GM21515 (cell line): ENCODE results near the gene KCNK7.

Source experiments
- ATAC-seq: cut with Tn5 transposase; IDR thresholded peaks from one replicate; pipeline ENCODE4 v1.9.1; 2021; ENCODE audit not compliant: unreplicated experiment

The KCNK7 gene

DNA sequence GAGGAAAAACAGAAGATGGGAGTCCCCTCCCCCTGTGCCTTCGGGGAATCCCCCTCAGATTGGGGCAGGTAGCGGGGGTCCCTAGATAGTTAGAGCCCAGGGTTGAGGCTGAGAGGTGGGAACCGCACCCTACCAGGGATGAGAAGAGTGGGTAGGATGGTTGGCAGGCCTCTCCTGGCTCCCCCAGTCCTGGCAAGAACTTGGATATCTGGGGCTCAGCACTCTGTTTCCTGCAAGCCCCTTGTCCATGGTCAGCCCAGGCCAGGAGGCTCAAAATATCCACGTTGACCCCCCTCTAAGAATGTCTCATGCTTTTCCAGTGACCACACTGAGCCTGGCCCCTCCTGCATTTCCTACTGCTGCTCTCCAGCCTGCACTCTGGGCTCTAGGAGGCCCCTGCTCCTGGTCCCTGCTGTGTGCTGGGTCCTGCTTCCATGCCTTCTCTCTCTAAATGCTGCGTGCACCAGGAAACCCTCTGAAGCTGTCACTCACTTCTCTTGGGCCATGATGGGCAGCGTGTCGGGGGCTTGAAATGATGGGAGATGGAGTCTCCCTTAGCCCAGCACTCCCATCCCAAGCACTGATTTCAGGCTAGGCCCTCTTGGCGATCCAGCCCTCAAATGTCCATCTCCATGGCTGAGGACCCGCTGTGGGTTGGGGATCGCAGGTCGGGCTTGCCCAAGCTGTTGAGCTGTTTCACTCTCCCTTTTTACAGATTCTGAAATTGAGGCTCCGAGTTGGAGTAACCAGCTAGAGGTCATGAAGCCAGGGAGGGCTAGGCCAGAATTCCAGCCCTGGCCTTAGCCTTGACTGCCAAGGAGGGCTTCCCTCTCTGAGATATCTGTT, 16.4 kb upstream of the KCNK7 start:
- no peak for ATAC-seq

DNA sequence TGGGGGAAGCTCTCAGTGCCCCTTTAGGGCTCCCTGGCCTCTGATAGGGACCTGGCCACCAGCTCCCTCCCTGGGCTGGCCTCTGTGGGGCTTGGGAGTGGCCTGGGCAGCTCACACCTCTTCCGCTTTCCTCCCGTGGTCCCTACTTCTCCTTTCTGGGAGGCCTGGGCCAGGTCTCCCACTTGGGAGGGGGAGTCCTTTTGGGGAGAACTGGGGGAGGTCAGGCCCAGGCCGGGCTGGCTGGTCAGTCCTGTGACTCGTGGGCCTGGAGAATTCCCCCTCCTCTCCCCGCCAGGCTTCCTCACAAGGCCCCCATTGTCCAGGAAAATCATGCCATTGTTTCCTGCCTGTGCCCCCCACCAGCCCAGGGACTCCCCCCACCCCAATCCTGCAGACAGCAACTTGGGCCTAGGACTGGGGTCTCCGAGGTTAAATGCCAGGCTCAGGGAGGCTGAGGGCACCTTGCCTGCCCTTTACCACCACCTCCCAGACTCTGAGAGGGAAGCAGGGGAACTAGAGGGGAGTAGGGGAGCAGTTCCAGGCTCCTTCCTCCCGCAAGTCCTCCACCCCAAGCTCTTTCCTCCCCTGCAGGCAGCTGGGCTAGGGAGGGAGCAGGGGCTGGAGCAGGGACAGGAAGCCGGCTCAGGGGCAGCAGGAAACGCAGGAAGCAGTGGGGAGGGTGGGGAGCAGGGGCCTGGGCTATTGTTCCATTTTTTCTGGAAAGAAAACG, 15.6 kb upstream of the KCNK7 start:
- no peak for ATAC-seq

DNA sequence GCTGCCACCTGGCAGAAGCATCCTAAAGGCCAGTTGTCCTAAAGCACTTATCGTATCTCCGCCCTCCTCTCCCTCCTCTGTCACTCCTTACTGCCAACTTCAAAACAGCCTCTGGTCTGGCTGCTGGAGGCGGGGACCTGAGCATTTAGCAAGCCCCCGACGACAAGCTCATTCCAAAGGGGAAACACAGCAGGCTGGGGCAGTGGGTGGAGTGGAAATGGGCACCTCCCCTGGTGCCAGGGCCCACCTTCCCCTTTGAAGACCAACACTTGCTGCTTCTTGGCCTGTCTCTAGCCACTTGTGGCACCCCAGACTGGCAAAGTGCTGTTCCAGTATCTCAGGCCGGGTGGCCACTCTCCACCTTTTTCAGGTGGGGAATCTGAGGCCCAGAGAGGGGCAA, 14.8 kb upstream of the KCNK7 start:
- ATAC-seq, result no peak

DNA sequence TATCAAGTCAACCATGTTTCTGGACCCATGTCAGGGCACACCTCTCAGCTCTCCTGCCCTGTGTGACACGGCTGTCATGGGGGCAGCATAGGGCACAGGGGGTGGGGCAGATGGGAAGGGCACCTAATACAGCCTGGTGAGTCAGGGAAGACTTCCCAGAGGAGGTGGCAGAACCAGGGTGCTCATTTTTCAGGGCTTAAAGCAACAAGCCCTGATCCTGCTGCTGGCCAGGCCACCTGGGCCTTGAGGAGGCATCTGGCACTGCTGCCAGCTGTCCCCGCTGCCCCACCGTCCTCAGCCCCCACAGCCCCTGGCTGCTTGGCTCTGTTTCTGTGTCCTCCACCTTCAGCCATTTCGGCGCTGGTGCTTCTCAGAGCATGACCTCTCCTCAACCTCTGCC, 14.1 kb upstream of the KCNK7 start:
- no peak for ATAC-seq

DNA sequence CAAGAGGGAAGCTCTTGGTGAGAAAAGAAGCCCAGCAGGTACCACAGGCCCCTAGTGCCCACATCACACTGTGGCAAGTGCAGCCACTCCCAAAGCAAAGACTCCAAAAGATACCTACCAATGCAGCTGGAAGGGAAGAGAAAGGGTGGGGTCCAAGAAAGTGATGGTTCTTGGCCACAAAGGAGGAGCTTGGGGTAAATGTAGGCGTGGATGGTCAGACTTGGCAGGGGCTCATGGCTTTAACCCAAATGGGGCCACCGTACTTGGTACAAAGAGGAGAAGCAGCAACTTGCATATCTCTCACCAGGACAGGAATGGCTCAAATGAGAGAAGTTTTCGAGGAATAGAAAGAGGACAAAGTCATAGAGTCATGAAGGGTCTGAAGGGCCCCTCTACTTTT, 13.6 kb upstream of the KCNK7 start:
- no peak for ATAC-seq

DNA sequence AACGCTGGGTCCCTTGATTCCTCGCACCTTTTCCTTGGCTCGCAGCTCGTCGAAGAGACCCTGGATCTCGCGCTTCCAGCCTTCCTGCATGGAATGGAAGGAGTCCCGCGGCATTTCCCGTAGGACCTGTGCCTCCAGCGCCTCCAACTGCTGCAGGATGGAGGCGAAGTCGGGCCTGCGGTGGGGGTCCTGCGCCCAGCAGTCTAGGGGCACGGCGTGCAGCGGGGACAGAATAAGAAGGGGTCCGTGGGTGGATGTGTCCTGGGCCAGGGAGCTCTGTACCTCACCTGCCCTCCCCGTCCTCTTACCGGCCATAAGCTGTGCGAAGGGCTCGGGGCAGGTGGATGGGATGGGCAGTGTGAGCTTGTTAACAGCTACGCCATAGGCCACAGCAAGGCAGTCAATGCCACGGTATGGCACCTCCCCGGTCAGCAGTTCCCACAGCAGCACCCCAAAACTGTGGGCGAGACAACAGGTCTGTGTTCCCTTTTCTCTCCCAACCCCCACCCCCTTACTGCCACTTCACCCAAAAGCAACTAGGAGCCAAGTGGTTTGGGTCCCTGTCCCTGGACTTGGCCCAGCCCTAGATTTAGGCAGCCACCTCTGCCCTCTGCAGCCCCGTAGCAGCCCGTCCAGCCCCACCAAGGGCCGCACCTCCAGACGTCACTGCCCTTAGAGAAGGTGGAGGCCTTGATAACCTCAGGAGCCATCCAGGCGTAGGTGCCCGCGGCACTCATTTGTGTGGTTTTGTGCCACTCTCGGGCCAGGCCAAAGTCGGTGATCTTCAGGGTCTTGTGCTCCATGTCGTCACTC, 12.2 kb upstream of the KCNK7 start:
- ATAC-seq, result no peak

DNA sequence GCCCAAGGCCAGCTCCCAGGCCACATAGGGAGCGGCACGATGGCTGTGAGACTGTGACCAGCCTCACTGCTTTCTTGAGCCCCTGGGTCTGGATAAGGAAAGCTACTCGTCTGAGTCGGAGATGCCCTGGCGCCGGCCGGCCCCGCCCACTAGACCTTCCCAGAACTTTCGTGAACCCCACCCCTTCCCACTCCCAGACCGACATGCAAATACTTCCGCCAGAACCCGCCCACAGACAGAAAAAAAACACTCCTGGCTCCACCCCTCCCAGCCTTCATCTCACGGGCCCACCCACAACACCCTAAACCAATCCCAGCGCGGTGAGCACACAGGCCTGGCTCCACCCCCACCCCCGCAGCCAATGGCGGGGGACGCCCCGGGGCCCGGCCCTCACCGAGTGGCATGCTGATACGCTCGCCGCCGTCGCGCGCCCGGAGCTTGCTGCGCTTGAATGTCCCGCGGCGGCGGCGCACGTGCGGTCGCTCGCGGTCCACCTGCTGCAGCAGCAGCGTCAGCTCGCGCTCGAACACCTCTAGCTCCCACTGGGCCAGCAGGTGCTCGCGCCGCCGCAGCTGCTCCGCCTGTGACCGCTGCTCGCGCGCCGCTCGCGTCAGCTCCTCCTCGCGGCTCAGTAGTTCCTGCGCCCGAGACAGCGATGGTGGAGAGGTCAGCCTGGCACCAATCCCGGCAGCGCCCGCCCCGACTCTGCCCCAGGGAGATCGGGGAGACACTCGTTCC, 11.4 kb upstream of the KCNK7 start:
- ATAC-seq, result no peak

DNA sequence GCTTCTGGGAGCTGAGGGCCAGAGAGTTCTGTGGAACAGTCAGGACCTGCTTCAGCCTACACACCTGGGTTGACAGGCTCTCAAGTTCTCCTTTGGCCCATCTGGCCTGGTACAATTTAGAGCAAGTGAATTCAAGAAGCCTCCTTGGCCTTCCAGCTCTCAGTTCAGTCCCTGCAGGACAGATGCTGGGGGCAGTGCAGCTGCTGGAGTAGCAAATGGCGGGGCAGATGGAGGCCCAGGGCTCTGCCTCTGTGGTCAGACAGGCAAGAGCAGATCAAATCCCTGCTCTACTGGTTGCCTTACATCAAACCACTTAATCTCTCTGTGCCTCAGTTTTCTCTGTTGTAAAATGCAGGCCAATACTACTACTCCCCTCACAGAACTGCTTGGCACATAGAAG, 8.7 kb upstream of the KCNK7 start:
- no peak for ATAC-seq

DNA sequence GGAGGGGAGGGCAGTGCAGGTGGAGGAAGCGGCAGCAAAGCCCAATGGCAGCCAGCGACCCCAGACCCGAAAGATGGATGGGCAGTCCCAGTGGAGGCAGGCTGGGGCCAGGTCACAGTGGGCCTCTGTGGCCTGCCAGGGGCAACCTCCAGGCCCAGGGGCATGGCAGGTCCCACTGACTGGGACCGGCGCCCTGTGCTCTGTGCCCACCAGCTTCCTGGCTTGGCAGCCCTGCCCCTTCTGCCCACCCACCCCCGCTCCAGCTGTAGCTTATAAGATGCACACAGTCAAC, 4.3 kb upstream of the KCNK7 start:
- ATAC-seq, result no peak

DNA sequence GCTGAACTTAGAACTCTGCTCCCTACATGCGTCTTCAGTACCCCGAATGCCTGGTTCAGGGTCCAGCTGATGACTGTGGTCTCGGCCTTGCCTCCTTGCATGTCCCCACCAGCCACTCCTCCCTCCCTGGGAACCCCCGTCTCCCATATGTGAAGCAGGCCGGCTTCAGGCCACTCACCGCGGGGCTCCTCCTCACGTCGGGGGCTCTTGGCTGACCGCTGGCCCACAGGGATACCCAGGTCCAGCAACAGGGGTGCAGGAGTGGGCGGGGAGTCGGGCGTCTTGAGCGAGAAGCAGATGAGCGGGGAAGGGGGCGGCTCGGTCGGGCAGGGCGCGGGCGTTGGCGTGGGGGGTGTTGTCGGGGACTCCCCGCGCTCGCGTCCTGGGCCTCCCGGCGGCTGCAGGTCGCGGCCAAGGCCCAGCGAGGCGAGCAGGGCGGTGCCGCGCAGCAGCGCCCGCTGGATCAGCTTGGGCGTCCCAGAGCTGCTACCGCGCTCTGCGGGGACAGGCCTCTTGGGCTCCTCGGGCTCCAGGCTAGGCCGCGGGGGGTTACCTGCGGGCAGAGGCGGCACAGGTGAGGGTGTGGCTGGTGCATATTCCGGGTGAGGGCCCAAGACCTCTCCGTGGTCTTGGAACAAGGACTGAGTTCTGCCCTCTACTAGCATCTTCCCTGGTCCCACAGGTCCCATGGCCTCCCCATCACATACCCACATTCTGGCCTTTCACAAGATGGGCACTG, 3.8 kb upstream of the KCNK7 start:
- no peak for ATAC-seq

DNA sequence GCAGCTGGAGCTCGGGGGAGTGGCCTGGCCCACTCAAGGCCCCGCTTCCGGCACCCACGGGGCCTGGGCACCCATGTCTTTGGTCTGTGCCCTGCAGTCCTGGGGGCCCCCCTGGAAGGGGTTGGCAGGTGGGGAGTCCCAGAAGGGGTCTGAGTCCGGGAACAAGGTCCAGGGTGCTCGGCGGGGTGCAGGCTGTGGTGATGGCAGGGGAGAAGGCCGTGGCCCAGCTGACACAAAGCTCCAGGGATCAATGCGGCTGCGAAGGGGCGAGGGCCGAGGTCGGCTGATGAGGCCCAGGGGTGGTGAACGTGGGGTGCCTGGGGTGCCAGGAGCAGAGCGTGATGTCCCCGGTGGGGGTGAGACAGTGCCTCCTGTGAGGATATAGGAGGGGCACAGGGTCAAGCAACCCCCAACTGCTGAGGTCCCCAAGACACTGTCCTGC, 2.7 kb upstream of the KCNK7 start:
- ATAC-seq, result no peak

DNA sequence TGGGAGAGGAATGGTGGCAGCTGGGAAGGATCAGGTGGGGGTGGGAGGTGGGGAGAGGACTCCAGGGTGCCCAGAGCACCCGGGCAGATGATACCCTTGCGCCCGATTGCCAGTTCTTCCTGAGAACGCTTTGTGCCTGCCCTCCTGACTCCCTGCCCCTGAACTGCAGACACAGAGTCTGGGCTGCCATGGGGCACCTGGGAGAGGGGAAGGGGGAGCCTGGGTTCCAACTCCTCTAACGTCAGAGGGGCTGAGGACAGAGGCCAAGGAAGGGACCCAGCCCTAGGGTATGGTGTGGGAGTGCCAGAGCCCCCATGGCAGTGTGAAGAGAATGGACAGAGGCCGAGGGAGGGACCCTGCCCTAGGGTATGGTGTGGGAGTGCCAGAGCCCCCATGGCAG, 920 bp upstream of the KCNK7 start:
- no peak for ATAC-seq

DNA sequence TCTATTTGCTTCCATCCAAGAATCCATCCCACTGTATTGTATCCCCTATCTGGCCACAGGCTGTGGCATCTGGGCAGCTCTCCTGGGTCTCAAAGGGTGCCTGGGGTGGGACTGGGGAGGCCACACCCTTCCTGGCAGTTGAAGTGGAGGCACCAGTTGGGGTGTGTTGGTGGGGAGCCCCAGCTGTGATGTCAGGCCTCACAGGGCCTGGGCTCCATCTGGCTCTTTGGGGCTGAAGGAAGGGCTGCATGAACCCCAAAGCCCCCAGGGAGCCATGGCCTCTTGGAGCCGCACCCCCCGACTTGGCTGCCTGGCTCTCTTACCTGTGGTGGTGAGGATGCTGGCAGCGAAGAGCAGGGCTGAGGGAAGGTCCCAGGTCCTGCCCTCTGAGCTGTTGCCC, 469 bp downstream of the KCNK7 start:
- ATAC-seq, result no peak

DNA sequence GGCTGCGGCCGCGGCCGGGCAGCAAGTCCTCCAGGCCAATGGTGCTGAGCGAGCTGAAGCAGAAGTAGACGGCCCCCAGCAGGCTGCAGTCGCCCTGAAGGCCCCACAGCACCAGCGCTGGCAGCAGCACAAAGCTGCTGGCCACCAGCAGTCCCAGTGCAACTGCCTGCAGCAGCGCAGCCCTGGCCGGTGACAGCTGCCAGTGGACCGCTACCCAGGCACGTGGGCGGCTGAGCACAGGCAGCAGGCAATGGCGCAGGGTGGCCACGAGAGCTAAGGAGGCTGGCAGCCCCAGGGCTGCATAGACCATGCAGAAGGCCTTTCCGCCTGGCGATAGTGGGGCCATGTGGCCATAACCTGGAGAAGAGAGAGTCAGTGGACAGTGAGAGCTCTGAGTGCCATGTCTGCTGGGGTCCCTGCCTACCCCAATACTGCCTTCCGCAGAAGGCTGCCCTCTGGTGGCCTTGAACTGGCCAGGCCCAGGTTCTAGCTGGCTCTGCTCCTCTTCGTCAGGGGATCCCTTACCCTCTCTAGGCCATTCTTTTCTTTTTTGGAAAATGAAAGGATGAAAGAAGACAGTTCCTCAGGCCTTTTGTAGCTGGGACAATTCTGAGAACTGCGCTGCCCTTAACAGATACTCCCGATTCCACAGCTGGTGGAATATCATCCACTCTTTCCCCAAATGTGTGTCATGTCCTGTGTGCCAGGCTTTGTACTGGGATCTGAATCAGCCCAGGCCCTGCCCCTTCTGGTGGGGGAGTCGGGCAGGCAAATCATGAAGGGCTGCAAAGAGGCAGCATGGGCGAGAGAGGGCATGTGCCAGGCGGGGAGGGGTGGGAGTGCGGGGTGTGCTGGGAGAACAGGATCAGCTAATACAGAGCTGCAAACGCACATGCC, 1.8 kb downstream of the KCNK7 start:
- no peak for ATAC-seq

DNA sequence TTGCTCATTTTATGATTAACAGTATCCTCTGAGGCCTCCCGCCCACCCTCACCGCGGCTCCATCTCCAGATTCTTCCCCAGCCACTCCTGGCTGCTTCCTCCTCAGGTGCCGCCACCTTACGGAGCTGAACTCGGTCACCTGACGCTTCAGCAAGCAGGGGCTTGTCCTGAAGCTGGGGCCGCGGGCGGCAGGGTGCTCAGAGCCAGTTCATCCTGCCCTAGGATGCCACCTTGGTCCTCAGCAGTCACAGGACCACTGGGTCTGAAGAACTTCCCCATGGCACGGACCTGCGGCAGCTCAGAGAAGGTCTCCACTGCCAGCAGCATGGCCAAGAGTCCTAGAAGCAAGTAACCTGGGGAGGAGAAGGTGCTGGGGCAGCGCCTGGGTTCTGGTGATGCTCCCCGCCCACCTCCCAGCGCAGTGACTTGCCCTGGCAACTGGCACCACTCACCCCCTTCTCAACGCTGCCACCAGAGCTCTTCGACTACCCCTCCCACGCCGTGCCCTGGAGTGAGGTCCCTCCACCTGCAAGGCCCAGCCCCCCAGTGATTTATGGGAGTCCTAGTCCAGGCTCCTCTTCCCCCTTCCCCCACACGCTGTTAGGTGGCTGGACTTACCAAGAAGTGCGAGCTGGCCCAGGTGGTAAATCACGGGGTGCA, 2.6 kb downstream of the KCNK7 start:
- ATAC-seq, result no peak

DNA sequence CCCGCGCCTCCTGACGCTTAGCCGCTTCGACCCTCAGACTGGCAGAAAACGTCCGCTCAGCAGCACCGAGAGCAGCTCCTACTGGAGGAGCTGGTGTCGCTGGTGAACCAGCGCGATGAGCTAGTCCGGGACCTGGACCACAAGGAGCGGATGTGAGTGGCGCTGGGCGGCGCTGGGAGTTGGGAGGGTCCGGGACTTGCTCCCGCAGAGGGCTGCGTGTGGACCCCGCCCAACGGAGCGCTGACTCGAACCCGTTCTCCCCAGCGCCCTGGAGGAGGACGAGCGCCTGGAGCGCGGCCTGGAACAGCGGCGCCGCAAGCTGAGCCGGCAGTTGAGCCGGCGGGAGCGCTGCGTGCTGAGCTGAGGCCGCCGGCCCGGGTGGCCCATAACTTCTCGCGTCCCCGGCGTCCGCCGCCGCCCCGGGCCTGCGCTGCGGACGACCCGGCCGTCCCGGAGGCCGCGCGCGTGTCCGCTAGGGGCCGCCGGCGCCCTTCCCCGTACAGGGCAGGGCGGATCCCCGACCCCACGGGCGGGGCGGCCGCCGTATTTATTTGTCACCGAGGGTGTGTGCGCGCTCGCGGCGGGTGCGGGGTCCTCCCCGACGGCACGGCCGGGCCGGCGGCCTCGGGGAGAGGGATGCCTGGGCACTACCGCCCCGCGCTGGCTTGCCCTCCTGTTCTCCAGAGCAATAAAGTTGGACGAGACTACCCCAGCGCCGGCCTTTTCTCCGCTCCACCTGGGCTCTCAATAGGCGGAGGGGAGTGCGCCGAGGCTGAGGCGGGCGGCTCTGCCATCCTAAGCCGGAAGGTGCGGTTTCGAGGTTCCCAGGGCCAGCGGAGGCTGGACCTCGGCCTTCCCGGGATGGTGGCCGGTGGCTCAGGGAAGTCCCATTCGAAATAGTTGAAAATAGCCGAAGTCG, 3.4 kb downstream of the KCNK7 start:
- no peak for ATAC-seq

DNA sequence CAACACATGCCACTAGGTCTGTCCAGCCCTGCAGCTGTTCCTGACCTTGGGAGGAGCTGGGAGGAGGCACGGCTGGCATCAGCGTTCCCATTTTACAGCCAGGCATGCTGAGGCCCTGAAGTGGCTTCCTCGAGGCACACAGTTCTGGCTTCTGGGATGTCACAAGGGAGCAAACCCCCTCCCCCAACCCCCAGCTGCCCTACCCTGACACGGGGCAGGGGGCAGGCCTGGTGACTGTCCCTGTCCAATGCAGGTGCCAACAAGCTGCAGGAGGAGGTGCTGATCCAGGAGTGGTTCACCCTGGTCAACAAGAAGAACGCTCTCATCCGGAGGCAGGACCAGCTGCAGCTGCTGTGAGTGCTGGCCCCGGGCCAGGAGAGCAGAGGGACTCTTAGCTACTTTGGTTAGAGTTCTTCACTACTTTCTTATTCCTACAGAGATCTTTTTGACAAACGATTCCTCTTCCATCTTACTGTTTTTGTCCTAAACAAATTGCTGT, 5.3 kb downstream of the KCNK7 start:
- no peak for ATAC-seq
